ENCODE data around the gene DLG1. TPM values are rescaled to one million over a fixed set of nuclear protein-coding genes. Genes with fewer than 3 reads are reported as not detected.
A peak's percentile ranks its signal among the peaks of the same experiment; 100 is the strongest.

The DLG1 gene
- total RNA-seq, 1 experiment from 2014 or later = 127 TPM

DNA sequence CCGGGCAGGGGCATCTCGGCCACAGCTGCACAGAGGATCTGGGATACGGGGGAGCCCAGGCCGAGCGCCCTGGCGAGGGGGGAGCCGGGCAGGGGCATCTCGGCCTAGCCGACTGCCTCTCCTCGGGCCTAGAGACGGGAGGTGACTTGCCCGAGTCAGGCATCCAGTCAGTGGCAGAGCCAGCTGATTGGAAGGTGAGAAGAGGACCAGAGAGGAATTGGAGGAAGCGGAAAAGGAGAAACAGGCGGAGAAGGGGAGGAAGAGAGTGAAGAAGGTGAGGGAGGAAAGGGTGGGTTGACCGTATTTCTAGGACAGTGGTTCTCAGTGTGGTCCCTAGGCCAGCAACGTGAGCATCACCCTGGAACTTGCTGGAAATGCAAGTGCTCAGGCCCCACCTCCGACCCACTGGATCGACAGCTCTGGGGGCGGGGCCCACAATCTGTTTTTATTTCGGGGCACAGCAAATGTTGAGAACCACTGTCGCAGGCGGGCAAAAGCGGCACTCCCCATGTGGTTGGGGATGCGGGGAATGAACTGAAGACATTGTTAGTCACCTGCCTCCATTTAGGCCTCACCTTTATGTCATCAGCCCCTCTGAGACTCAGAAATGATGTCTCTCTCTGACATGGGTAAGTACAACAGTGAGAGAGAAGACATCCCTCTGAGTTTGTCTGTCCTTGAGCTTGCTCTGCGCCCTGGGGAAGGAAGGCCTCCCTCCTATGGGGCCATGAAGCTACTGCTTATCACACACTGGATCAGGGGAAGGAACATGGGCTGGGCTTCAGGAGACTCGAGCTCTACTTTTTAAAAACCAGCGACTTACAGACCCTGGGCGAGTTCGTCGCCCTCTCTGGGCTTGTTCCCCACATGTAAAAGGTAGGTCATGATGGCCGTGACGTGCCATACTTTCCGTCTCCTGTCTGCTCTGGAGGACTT is 267.8 kb downstream of the DLG1 start:
- peak overlapping the region; percentile 80 for H3K4me3 Mint-ChIP-seq (ENCODE audit: low read depth, unreplicated experiment)
- peak overlapping the region; percentile 93 for H3K27ac Mint-ChIP-seq (ENCODE audit: unreplicated experiment)
- H3K4me1 Mint-ChIP-seq (ENCODE audit: low read depth, unreplicated experiment) = peaks cover 23% of the 10 kb centered on the region
- H3K9me3 Mint-ChIP-seq (ENCODE audit: low read depth, unreplicated experiment) = no peaks in the 10 kb centered on the region
- CTCF ChIA-PET = interaction anchor here (0.5 to 1.7 kb wide), 3 partner anchors 11 to 421 kb away, joined by 3 to 7 read pairs (median 3); partner anchors contain the start of gene NCBP2
- intact Hi-C loops (cut with micrococcal nuclease; ENCODE audit: unreplicated experiment) = no loop called here
- no TSS peak for BruUV-seq (replicated peaks)
- DNase-seq = no peak
- peaks cover 14% of the 10 kb centered on the region for H3K27me3 Mint-ChIP-seq (ENCODE audit: unreplicated experiment)
- peaks cover 45% of the 10 kb centered on the region for H3K36me3 Mint-ChIP-seq (ENCODE audit: insufficient read depth, unreplicated experiment)
- TF ChIP-seq, protein P1, sequence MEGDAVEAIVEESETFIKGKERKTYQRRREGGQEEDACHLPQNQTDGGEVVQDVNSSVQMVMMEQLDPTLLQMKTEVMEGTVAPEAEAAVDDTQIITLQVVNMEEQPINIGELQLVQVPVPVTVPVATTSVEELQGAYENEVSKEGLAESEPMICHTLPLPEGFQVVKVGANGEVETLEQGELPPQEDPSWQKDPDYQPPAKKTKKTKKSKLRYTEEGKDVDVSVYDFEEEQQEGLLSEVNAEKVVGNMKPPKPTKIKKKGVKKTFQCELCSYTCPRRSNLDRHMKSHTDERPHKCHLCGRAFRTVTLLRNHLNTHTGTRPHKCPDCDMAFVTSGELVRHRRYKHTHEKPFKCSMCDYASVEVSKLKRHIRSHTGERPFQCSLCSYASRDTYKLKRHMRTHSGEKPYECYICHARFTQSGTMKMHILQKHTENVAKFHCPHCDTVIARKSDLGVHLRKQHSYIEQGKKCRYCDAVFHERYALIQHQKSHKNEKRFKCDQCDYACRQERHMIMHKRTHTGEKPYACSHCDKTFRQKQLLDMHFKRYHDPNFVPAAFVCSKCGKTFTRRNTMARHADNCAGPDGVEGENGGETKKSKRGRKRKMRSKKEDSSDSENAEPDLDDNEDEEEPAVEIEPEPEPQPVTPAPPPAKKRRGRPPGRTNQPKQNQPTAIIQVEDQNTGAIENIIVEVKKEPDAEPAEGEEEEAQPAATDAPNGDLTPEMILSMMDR (IDR thresholded peaks at IDR 0.05; ENCODE audit: unreplicated experiment) = no peak

GRCh38 chr3:197029511-197030167 is 268.8 kb downstream of the DLG1 start, which contains the start of gene MELTF:
MELTF (minus strand) TSS chr3:197029817; CDS start chr3:197029702, 115 bp downstream.
- TF ChIP-seq, protein P1 (IDR thresholded peaks at IDR 0.05; ENCODE audit: unreplicated experiment) = peak; percentile 86
- BruUV-seq (replicated peaks) = no TSS peak
- peaks cover 48% of the 10 kb centered on the region for H3K36me3 Mint-ChIP-seq (ENCODE audit: insufficient read depth, unreplicated experiment)
- H3K4me1 Mint-ChIP-seq (ENCODE audit: low read depth, unreplicated experiment) = peaks cover 23% of the 10 kb centered on the region
- no peaks in the 10 kb centered on the region for H3K9me3 Mint-ChIP-seq (ENCODE audit: low read depth, unreplicated experiment)
- intact Hi-C loops (cut with micrococcal nuclease; ENCODE audit: unreplicated experiment) = no loop called here
- peak within 1 kb of the TSS; percentile 52 for H3K27ac Mint-ChIP-seq (ENCODE audit: unreplicated experiment)
- H3K27me3 Mint-ChIP-seq (ENCODE audit: unreplicated experiment) = peaks cover 6% of the 10 kb centered on the region
- peak within 1 kb of the TSS; percentile 80 for H3K4me3 Mint-ChIP-seq (ENCODE audit: low read depth, unreplicated experiment)
- peak; percentile 78 for DNase-seq
- CTCF ChIA-PET = interaction anchor here (1.0 to 1.7 kb wide), 2 partner anchors 10 to 27 kb away, joined by 5 to 7 read pairs; no protein-coding TSS in a partner anchor

DNA sequence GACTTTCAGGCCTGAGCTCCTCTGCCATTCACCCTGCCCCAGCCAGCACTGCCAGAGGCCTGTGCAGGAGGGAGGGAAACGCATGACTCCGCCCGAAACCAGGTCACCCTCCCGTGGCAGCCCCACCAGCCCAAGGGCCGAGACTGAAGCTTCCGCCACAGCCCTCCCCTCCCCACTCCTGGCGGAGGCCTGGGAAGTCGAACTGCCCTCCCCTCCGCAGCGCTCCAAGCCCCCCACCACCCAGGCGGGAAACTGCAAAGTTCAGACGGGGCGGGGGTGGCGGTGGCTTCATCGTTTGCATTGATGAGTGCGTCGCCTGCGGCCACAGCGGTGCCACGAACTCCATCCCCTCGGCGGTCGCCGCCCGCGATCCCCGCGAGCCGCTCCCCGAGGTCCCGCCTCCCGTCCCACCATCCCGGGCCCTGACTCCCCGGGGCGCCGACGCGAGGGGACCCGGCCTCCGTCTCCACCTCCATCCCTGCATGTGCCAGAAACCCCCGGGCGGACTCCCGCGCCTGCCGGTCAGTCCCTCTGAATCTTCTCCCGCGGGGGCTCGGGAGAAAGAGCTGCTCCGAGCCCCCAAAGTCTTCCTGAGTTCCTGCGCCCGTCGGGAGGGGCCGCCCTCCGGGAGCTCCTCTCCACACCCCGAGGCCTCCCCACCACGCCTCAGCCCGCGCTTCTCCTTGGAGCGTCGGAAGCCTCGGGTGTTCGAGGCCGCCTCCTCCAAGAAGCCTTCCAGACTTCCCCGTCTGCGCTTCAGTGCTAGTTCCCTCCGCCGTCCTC is 269.5 kb downstream of the DLG1 start:
- BruUV-seq (replicated peaks) = no TSS peak

More for the DNA sequence above, 269.5 kb downstream of the DLG1 start:
- peak; percentile 19 for DNase-seq
- Mint-ChIP-seq H3K27ac (ENCODE audit: unreplicated experiment) (peak overlapping the region; percentile 52), H3K27me3 (ENCODE audit: unreplicated experiment) (no peaks in the 10 kb centered on the region), H3K9me3 (ENCODE audit: low read depth, unreplicated experiment) (no peaks in the 10 kb centered on the region), H3K4me1 (ENCODE audit: low read depth, unreplicated experiment) (peaks cover 23% of the 10 kb centered on the region), H3K4me3 (ENCODE audit: low read depth, unreplicated experiment) (peak overlapping the region; percentile 80), H3K36me3 (ENCODE audit: insufficient read depth, unreplicated experiment) (peaks cover 45% of the 10 kb centered on the region)
- intact Hi-C loops (cut with micrococcal nuclease; ENCODE audit: unreplicated experiment) = no loop called here
- CTCF ChIA-PET = interaction anchor here (1.0 to 1.7 kb wide), 2 partner anchors 10 to 26 kb away, joined by 5 to 7 read pairs; no protein-coding TSS in a partner anchor
- TF ChIP-seq, protein P1 (IDR thresholded peaks at IDR 0.05; ENCODE audit: unreplicated experiment) = no peak

Data from Calu3 (cell line).